OCI-LY7 (cell line): ENCODE data around the gene TJP1. TPM values are rescaled to one million over a fixed set of nuclear protein-coding genes. Genes with fewer than 3 reads are reported as not detected.

Experiments
- BruUV-seq: library from RNA; stranded (reverse); fragments of 400-500 nt; replicated peaks from 2 replicates; lab custom pipeline; 2021; lab: Mats Ljungman, UMichigan
- CTCF ChIA-PET: fragments of 300-600 bp; sonication (Branson Sonifier 250); formaldehyde crosslinking; loops from one replicate; lab custom pipeline; 2022; ENCODE audit warnings: antibody characterized with exemption; ENCODE audit not compliant: unreplicated experiment; lab: Charles Lee
- POLR2A ChIA-PET: fragments of 300-600 bp; sonication (Branson Sonifier 250); formaldehyde crosslinking; loops from one replicate; lab custom pipeline; 2022; ENCODE audit warnings: antibody characterized with exemption; lab: Charles Lee
- DNase-seq: peaks from one replicate; pipeline ENCODE4 v3.0.0-alpha.2; 2015; ENCODE audit warnings: low spot score
- H2AFZ ChIP-seq: fragments of 200-600 bp; sonication (generic), shearing (Covaris generic); 2 replicates; pipeline ENCODE4 v1.6.1; 2014; ENCODE audit warnings: mild to moderate bottlenecking, antibody characterized with exemption, low read length, moderate library complexity
- H3K27ac ChIP-seq: fragments of 200-600 bp; sonication (generic); 2 replicates; pipeline ENCODE4 v1.5.1; 2014; ENCODE audit warnings: mixed run types, low read depth, mild to moderate bottlenecking, moderate library complexity, low read length, inconsistent platforms; ENCODE audit not compliant: poor library complexity, severe bottlenecking
- H3K36me3 ChIP-seq: fragments of 200-600 bp; sonication (generic); 2 replicates; pipeline ENCODE4 v1.6.1; 2014; ENCODE audit warnings: mild to moderate bottlenecking, antibody characterized with exemption, low read length, moderate library complexity, mixed read lengths; ENCODE audit not compliant: insufficient read depth
- H3K4me1 ChIP-seq: fragments of 200-600 bp; sonication (generic); 2 replicates; pipeline ENCODE4 v1.5.1; 2014; ENCODE audit warnings: mild to moderate bottlenecking, low read length; ENCODE audit not compliant: insufficient read depth, poor library complexity, severe bottlenecking
- H3K4me2 ChIP-seq: fragments of 200-600 bp; sonication (generic); 2 replicates; pipeline ENCODE4 v1.6.1; 2014; ENCODE audit warnings: mild to moderate bottlenecking, low read length
- H3K4me3 ChIP-seq: fragments of 200-600 bp; sonication (generic); 2 replicates; pipeline ENCODE4 v1.5.1; 2014; ENCODE audit warnings: mild to moderate bottlenecking, low read depth, low read length; ENCODE audit not compliant: poor library complexity, severe bottlenecking
- H3K79me2 ChIP-seq: fragments of 200-600 bp; sonication (generic); 2 replicates; pipeline ENCODE4 v1.6.1; 2016; ENCODE audit warnings: low read depth, mild to moderate bottlenecking, low read length, moderate library complexity, mixed read lengths; ENCODE audit not compliant: insufficient read depth
- H3K9me2 ChIP-seq: fragments of 200-600 bp; sonication (generic); 2 replicates; pipeline ENCODE4 v1.6.1; 2016; ENCODE audit warnings: mild to moderate bottlenecking, low read length, mixed read lengths; ENCODE audit not compliant: insufficient read depth
- H3K9me3 ChIP-seq: fragments of 200-600 bp; sonication (generic); 2 replicates; pipeline ENCODE4 v1.6.1; 2014; ENCODE audit warnings: mild to moderate bottlenecking, mixed run types, low read length, mixed read lengths
- H4K20me1 ChIP-seq: fragments of 200-600 bp; sonication (generic); 2 replicates; pipeline ENCODE4 v1.6.1; 2014; ENCODE audit warnings: mild to moderate bottlenecking, antibody characterized with exemption, low read length, moderate library complexity, mixed read lengths; ENCODE audit not compliant: insufficient read depth
- EZH2phosphoT487 ChIP-seq: fragments of 200-600 bp; sonication (generic); IDR thresholded peaks from 2 replicates; pipeline ENCODE4 v1.6.1; 2018; ENCODE audit warnings: low read depth, borderline replicate concordance, mild to moderate bottlenecking, mixed run types, antibody characterized with exemption, low read length, moderate library complexity, mixed read lengths
- intact Hi-C: fragments of 100-400 bp; cut with micrococcal nuclease; formaldehyde crosslinking; loops from one replicate; pipeline ENCODE4 v1.10.0; 2022; ENCODE audit not compliant: unreplicated experiment
- total RNA-seq, 2 experiments: library from RNA; depleted of rRNA in 1 of 2; stranded (reverse); fragments of >200 nt in 1 of 2; shearing (Covaris generic) in 1 of 2; gene quantifications; 2 replicates each; pipeline ENCODE4 v1.2.3, GENCODE V29; 2014 to 2022
- TF ChIP-seq, protein P1 (sequence below): fragments of 200-600 bp; sonication (generic); conservative IDR thresholded peaks from 2 replicates; pipeline ENCODE4 v1.5.1; 2014; ENCODE audit warnings: mild to moderate bottlenecking, antibody characterized with exemption, low read length, moderate library complexity, mixed read lengths

Gene TJP1
- total RNA-seq, 2 experiments from 2014 or later = 0.19 to 0.32 TPM

- no peaks in the 10 kb centered on the region for H3K79me2 ChIP-seq
- H3K4me1 ChIP-seq = peaks cover 15% of the 10 kb centered on the region
- CTCF ChIA-PET = no interaction called here
- H3K4me3 ChIP-seq = no peak overlapping the region
- no peak overlapping the region for H3K4me2 ChIP-seq
- peaks cover 7% of the 10 kb centered on the region; the same call in 1 of the 2 replicates for H4K20me1 ChIP-seq
- no peaks in the 10 kb centered on the region for H3K9me3 ChIP-seq
- DNase-seq = no peak
- no peak overlapping the region for H3K27ac ChIP-seq
- BruUV-seq = no TSS peak
- H3K36me3 ChIP-seq = no peaks in the 10 kb centered on the region
- TF ChIP-seq, protein P1, sequence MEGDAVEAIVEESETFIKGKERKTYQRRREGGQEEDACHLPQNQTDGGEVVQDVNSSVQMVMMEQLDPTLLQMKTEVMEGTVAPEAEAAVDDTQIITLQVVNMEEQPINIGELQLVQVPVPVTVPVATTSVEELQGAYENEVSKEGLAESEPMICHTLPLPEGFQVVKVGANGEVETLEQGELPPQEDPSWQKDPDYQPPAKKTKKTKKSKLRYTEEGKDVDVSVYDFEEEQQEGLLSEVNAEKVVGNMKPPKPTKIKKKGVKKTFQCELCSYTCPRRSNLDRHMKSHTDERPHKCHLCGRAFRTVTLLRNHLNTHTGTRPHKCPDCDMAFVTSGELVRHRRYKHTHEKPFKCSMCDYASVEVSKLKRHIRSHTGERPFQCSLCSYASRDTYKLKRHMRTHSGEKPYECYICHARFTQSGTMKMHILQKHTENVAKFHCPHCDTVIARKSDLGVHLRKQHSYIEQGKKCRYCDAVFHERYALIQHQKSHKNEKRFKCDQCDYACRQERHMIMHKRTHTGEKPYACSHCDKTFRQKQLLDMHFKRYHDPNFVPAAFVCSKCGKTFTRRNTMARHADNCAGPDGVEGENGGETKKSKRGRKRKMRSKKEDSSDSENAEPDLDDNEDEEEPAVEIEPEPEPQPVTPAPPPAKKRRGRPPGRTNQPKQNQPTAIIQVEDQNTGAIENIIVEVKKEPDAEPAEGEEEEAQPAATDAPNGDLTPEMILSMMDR = no peak
- TF ChIP-seq EZH2phosphoT487 = no peak
- POLR2A ChIA-PET = no interaction called here
- intact Hi-C loops = no loop called here
- no peak overlapping the region for H2AFZ ChIP-seq
- no peaks in the 10 kb centered on the region for H3K9me2 ChIP-seq
Measured at GRCh38 chr15:29822684-29823459, 604 bp upstream of the TJP1 start.

- peaks cover 15% of the 10 kb centered on the region for H3K4me1 ChIP-seq
- TF ChIP-seq, protein P1 = no peak
- no peak for TF ChIP-seq EZH2phosphoT487
- no peak overlapping the region for H3K27ac ChIP-seq
- H4K20me1 ChIP-seq = peaks cover 7% of the 10 kb centered on the region; the same call in 1 of the 2 replicates
- H3K36me3 ChIP-seq = no peaks in the 10 kb centered on the region
- ChIA-PET CTCF (no interaction called here), POLR2A (no interaction called here)
- H2AFZ ChIP-seq = no peak overlapping the region
- no peak overlapping the region for H3K4me3 ChIP-seq
- H3K79me2 ChIP-seq = no peaks in the 10 kb centered on the region
- H3K9me3 ChIP-seq = no peaks in the 10 kb centered on the region
- intact Hi-C loops = no loop called here
- no peaks in the 10 kb centered on the region for H3K9me2 ChIP-seq
- no peak overlapping the region for H3K4me2 ChIP-seq
- BruUV-seq = no TSS peak
- DNase-seq = no peak
Measured at GRCh38 chr15:29821416-29822099, 710 bp downstream of the TJP1 start.
